C4-2B (cell line): ENCODE results near the gene GLRX.

Experiments used
- CTCF ChIP-seq: fragments of 450-650 bp; conservative IDR thresholded peaks from 2 replicates; pipeline ENCODE4 v1.5.1; 2017; ENCODE audit warnings: mild to moderate bottlenecking
- ZFX ChIP-seq: fragments of 450-650 bp; IDR thresholded peaks from 2 replicates; pipeline ENCODE4 v1.6.1; 2017

DNA sequence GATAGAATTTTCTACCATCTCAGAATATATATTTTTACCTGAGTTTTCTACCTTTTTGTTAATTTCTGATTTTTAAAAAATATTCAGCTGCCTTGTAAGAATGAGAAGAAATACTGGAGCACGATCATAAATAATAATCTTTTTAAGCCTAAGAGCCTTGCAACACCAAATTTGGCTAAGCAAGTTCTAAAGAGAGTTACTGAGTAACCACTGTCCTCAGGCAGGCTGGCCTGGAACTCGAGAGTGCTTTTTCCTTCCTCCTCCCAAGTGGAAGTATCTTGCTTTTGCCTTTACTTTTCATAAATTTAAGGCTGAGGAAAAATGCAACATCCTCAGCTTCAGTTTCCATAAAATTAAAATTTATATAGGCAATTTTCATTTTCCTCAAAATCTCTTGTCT, 21.0 kb downstream of the GLRX start:
- TF ChIP-seq CTCF, result no peak
- TF ChIP-seq ZFX, result no peak
